CD4-positive, alpha-beta T cell (primary cell): ENCODE results near the gene CDH13. TPM values are rescaled to one million over a fixed set of nuclear protein-coding genes. Genes with fewer than 3 reads are reported as not detected.
A peak's percentile ranks its signal among the peaks of the same experiment; 100 is the strongest.

Experiments used
- ATAC-seq: fragments of 200-7000 bp; cut with Tn5 transposase; one replicate; pipeline ENCODE4 v1.10.0; 2022; ENCODE audit warnings: mild to moderate bottlenecking; ENCODE audit not compliant: poor library complexity
- CTCF ChIA-PET: fragments of 350-600 bp; sonication (Branson Sonifier 250); formaldehyde crosslinking; loops from one replicate; lab custom pipeline; 2021; ENCODE audit warnings: antibody characterized with exemption, inconsistent platforms; lab: Charles Lee
- POLR2A ChIA-PET: fragments of 350-600 bp; sonication (Branson Sonifier 250); formaldehyde crosslinking; loops from one replicate; lab custom pipeline; 2021; ENCODE audit warnings: antibody characterized with exemption, inconsistent platforms; lab: Charles Lee
- DNase-seq, 14 experiments: peaks; one replicate each; pipeline ENCODE4 v3.0.0-alpha.2; 2013 to 2020; ENCODE audit warnings: mixed read lengths in 2 of 14
- H3K27ac ChIP-seq, 2 donors: one replicate each; pipeline versions ENCODE4 v1.5.1 to v1.7.0; 2013; ENCODE audit warnings: low read length in 2 of 2, low read depth in 1 of 2, mild to moderate bottlenecking in 1 of 2
- H3K27me3 ChIP-seq, 2 experiments: 1 replicate in 1 of 2; 2 replicates in 1 of 2; pipeline versions ENCODE4 v1.6.1 to v1.7.0; 2013; ENCODE audit warnings: low read length in 2 of 2, control low read depth in 1 of 2, mild to moderate bottlenecking in 1 of 2, moderate library complexity in 1 of 2; ENCODE audit not compliant: insufficient read depth in 2 of 2, control insufficient read depth in 1 of 2
- H3K36me3 ChIP-seq: one replicate; pipeline ENCODE4 v1.6.1; 2013; ENCODE audit warnings: low read length, control low read depth; ENCODE audit not compliant: insufficient read depth
- H3K4me1 ChIP-seq: one replicate; pipeline ENCODE4 v1.6.1; 2013; ENCODE audit warnings: low read length, control low read depth; ENCODE audit not compliant: insufficient read depth
- H3K4me3 ChIP-seq: one replicate; pipeline ENCODE4 v1.5.1; 2013; ENCODE audit warnings: mild to moderate bottlenecking, low read length, moderate library complexity
- H3K9me3 ChIP-seq, 2 experiments: 1 replicate in 1 of 2; 2 replicates in 1 of 2; pipeline versions ENCODE4 v1.6.1 to v1.7.0; 2013; ENCODE audit warnings: low read length in 2 of 2, mild to moderate bottlenecking in 2 of 2, control low read depth in 1 of 2, moderate library complexity in 1 of 2; ENCODE audit not compliant: control insufficient read depth in 1 of 2, insufficient read depth in 1 of 2
- H3K27ac Mint-ChIP-seq: one replicate; pipeline ENCODE4 v1.8.0; 2020; ENCODE audit warnings: mixed read lengths
- H3K27me3 Mint-ChIP-seq: one replicate; pipeline ENCODE4 v1.8.0; 2021; ENCODE audit warnings: mixed read lengths
- H3K36me3 Mint-ChIP-seq: one replicate; pipeline ENCODE4 v1.8.0; 2021; ENCODE audit warnings: low read depth, mixed read lengths
- H3K4me1 Mint-ChIP-seq: one replicate; pipeline ENCODE4 v1.8.0; 2021; ENCODE audit warnings: low read depth, mixed read lengths
- H3K4me3 Mint-ChIP-seq: one replicate; pipeline ENCODE4 v1.8.0; 2020; ENCODE audit warnings: mild to moderate bottlenecking, mixed read lengths
- H3K9me3 Mint-ChIP-seq: one replicate; pipeline ENCODE4 v1.8.0; 2020; ENCODE audit warnings: mixed read lengths
- CTCF ChIP-seq: fragments of 200-600 bp; IDR thresholded peaks from one replicate; pipeline ENCODE4 v1.8.0; 2022; ENCODE audit warnings: antibody characterized with exemption, mild to moderate bottlenecking
- intact Hi-C, 2 experiments: fragments of 100-400 bp; cut with DNase I in 1 of 2; cut with micrococcal nuclease in 1 of 2; formaldehyde crosslinking; loops; one replicate each; pipeline versions ENCODE4 v1.15.1 to v1.9.0; 2023 to 2025; cut with DNase I, micrococcal nuclease
- total RNA-seq, 174 experiments: library from RNA in 2 of 174; stranded (reverse) in 2 of 174; gene quantifications; one replicate each; pipeline ENCODE4 v1.2.3 and lab custom pipeline; 2021 to 2026

Gene CDH13
- total RNA-seq, 2 experiments from 2014 or later = not detected

GRCh38 chr16:83355570-83356218 is 728.9 kb downstream of the CDH13 start:
- H3K27ac ChIP-seq = no peak overlapping the region
- no peaks in the 10 kb centered on the region for H3K36me3 ChIP-seq
- H3K4me3 ChIP-seq = no peak overlapping the region
- no peaks in the 10 kb centered on the region for H3K4me1 ChIP-seq
- ATAC-seq (no peak), DNase-seq (no peak)
- H3K9me3 ChIP-seq = no peaks in the 10 kb centered on the region
- Mint-ChIP-seq H3K4me3 (no peak overlapping the region), H3K27me3 (no peaks in the 10 kb centered on the region), H3K4me1 (no peaks in the 10 kb centered on the region), H3K9me3 (no peaks in the 10 kb centered on the region), H3K27ac (no peak overlapping the region), H3K36me3 (no peaks in the 10 kb centered on the region)
- ChIA-PET POLR2A (no interaction called here), CTCF (no interaction called here)
- TF ChIP-seq CTCF = no peak
- H3K27me3 ChIP-seq = no peaks in the 10 kb centered on the region
- intact Hi-C loops = no loop called here

- H3K27ac ChIP-seq = no peak overlapping the region
- Mint-ChIP-seq H3K27me3 (no peaks in the 10 kb centered on the region), H3K36me3 (no peaks in the 10 kb centered on the region), H3K27ac (no peak overlapping the region), H3K9me3 (no peaks in the 10 kb centered on the region), H3K4me1 (no peaks in the 10 kb centered on the region), H3K4me3 (no peak overlapping the region)
- peak; percentile 19 for TF ChIP-seq CTCF
- intact Hi-C loops = no loop called here
- no peak overlapping the region for H3K4me3 ChIP-seq
- H3K9me3 ChIP-seq = no peaks in the 10 kb centered on the region
- ATAC-seq (no peak), DNase-seq (peak in 3 of 14 experiments; percentile 2 to 22 (median 13))
- H3K27me3 ChIP-seq = no peaks in the 10 kb centered on the region
- CTCF ChIA-PET = interaction anchor here (0.6 kb wide), 1 partner anchor 1582 kb away, joined by 3 read pairs; no protein-coding TSS in a partner anchor
- H3K4me1 ChIP-seq = no peaks in the 10 kb centered on the region
- POLR2A ChIA-PET = no interaction called here
- no peaks in the 10 kb centered on the region for H3K36me3 ChIP-seq
Measured at GRCh38 chr16:83356266-83356665, 729.5 kb downstream of the CDH13 start.

- Histone ChIP-seq H3K36me3 (no peaks in the 10 kb centered on the region), H3K27ac (no peak overlapping the region), H3K27me3 (no peaks in the 10 kb centered on the region), H3K4me3 (no peak overlapping the region), H3K4me1 (no peaks in the 10 kb centered on the region), H3K9me3 (no peaks in the 10 kb centered on the region)
- CTCF ChIA-PET = interaction anchor here (0.6 kb wide), 1 partner anchor 1583 kb away, joined by 3 read pairs; no protein-coding TSS in a partner anchor
- Mint-ChIP-seq H3K27me3 (no peaks in the 10 kb centered on the region), H3K4me1 (no peaks in the 10 kb centered on the region), H3K9me3 (no peaks in the 10 kb centered on the region), H3K27ac (no peak overlapping the region), H3K36me3 (no peaks in the 10 kb centered on the region), H3K4me3 (no peak overlapping the region)
- POLR2A ChIA-PET = no interaction called here
- TF ChIP-seq CTCF = no peak
- no peak for ATAC-seq
- intact Hi-C loops = no loop called here
- no peak for DNase-seq
Measured at GRCh38 chr16:83356986-83357385, 730.2 kb downstream of the CDH13 start.
